GM19023 (cell line): ENCODE data around the gene PAPSS2.
A peak's percentile ranks its signal among the peaks of the same experiment; 100 is the strongest.
"Not testable (repeated sequence)": the region's sequence is repeated elsewhere in the genome, so short reads cannot be mapped to it uniquely, and the experiment has no call there.

Experiments
- ATAC-seq: cut with Tn5 transposase; IDR thresholded peaks from one replicate; pipeline ENCODE4 v1.9.1; 2021; ENCODE audit warnings: mild to moderate bottlenecking, moderate library complexity; ENCODE audit not compliant: unreplicated experiment

PAPSS2 gene

GRCh38 chr10:87659571-87660483 lies at the start of gene PAPSS2:
Gene PAPSS2, plus strand, starts transcription at chr10:87659878. Its CDS starts 104 bp downstream, at chr10:87659982.
- ATAC-seq: no peak

- ATAC-seq: not testable (repeated sequence)
These were observed 48.3 kb upstream of the PAPSS2 start for GRCh38 chr10:87611341-87611740.

GRCh38 chr10:87612115-87612514 lies 47.6 kb upstream of the PAPSS2 start:
- ATAC-seq: no peak

GRCh38 chr10:87613751-87614150 lies 45.9 kb upstream of the PAPSS2 start:
- no peak for ATAC-seq

GRCh38 chr10:87615856-87616255 lies 43.8 kb upstream of the PAPSS2 start:
- ATAC-seq: no peak

- no peak for ATAC-seq
These were observed 42.2 kb upstream of the PAPSS2 start for GRCh38 chr10:87617503-87617902.

- no peak for ATAC-seq
These were observed 40.9 kb upstream of the PAPSS2 start for GRCh38 chr10:87618566-87619423.

GRCh38 chr10:87619705-87620104 lies 40.0 kb upstream of the PAPSS2 start:
- no peak for ATAC-seq

GRCh38 chr10:87621440-87621839 lies 38.2 kb upstream of the PAPSS2 start:
- not testable (repeated sequence) for ATAC-seq

- ATAC-seq: peak; percentile 54
These were observed 37.2 kb upstream of the PAPSS2 start for GRCh38 chr10:87622314-87623004.

- no peak for ATAC-seq
These were observed 36.5 kb upstream of the PAPSS2 start for GRCh38 chr10:87623191-87623590.

- ATAC-seq: no peak
These were observed 34.0 kb upstream of the PAPSS2 start for GRCh38 chr10:87625661-87626060.

GRCh38 chr10:87626422-87626892 lies 33.2 kb upstream of the PAPSS2 start:
- no peak for ATAC-seq

- no peak for ATAC-seq
These were observed 29.5 kb upstream of the PAPSS2 start for GRCh38 chr10:87630171-87630570.

- ATAC-seq: no peak
These were observed 27.2 kb upstream of the PAPSS2 start for GRCh38 chr10:87632454-87632853.

GRCh38 chr10:87634311-87634710 lies 25.4 kb upstream of the PAPSS2 start:
- no peak for ATAC-seq

GRCh38 chr10:87635498-87636312 lies 24.0 kb upstream of the PAPSS2 start:
- no peak for ATAC-seq

GRCh38 chr10:87636313-87636915 lies 23.3 kb upstream of the PAPSS2 start:
- no peak for ATAC-seq

GRCh38 chr10:87639493-87639892 lies 20.2 kb upstream of the PAPSS2 start:
- ATAC-seq: no peak

GRCh38 chr10:87640043-87640442 lies 19.6 kb upstream of the PAPSS2 start:
- ATAC-seq: no peak
